Measurements from ENCODE around the gene ARHGEF4. TPM values are rescaled to one million over a fixed set of nuclear protein-coding genes. Genes with fewer than 3 reads are reported as not detected.
"Not testable (repeated sequence)": the region's sequence is repeated elsewhere in the genome, so short reads cannot be mapped to it uniquely, and the experiment has no call there.

ARHGEF4 gene
- polyA plus RNA-seq, 12 donors: 4.9 to 36.1 (median 8.5) TPM; not detected in 1

DNA sequence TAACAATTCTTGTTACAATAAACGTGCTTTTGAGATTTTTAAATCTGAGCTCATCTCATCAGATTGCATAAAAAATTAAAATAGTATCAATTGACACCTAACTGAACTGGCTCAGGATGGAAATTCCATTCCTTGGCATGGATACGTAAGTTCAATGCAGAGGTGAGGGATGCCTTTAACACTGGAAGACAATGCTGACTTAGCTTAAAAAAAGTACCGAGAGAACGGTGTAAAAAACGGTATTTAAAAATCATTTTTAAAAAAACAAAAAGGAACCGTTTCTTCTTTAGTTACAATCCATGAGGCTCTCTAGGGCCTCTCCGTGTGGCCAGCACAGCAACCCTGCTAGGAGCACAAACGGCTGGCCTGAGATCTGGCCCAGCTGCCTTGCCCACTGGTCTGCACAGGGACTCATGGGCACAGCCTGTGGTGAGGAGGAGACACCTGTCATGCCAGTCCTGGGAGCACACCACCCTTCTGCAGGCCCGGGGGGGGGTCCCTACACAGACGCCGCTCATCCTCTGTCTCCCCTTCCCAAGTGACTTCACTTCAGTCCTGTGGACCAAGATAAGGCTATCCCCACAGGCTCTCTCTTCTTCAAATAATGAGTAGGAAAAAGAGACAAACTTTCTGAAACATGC lies 211.3 kb downstream of the ARHGEF4 start:
- no peak for DNase-seq

DNA sequence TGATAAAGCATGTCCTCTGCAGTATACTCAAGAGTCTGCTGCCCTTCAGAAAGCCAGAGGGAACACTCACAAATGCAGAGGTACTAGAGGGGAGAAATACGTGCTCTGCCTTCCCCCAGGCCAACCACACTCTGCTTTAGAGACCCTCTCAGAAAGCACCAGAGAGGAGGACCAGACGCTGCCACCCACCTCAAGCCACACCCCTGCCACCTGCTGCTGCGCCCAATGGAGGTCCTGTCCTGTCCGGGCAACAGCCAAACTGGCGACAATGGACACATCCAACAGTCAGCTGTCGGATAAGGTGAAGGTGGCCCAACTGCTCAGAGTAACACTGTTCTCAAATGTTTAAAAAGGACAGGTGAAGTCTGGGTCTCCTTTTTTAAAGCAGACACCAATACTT lies 211.9 kb downstream of the ARHGEF4 start:
- DNase-seq: no peak

DNA sequence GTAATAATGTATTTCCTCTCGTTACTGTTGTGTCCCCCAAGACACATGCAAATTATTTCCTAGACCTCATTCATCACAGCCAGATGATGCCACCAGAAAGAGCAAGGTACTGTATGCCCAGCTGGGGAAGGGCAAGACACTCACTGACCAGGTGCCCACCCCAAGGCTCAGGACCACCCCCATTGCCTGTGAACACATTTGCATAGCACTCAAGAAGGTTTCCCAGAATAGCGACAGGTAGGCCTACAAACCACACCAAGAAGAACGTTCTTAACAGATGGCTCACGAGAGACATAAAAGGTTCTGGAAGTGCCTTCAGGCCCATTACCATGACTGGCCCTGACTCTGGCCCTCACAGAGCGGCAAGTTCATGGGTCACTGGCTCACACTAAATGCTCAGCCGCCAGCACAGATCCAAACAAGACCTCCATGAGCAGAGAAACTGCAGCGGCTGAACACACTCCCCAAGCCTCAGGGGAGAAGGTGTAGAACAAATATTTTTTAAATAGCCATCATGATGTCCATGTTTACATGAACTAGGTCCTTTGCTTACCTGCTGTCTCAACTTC lies 212.5 kb downstream of the ARHGEF4 start:
- no peak for DNase-seq

DNA sequence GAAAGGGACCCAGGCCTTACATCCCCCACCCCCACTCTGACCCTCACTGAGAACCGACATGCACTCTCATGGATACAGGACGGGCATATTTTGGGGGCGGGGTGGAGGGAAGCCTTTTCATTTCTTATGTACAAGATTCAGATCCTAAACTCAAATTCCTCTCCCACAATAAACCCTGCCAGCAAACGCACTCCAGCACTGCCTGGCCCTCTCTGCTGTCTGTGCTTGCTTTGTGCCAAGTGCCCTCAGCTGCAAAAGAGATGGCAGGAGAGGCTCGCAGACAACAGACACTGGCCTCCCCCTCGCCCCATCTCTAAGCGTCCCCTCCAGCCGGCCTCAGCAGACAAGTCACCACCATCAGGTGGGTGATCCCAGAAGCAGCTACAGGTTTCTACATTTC lies 214.2 kb downstream of the ARHGEF4 start:
- DNase-seq: no peak

DNA sequence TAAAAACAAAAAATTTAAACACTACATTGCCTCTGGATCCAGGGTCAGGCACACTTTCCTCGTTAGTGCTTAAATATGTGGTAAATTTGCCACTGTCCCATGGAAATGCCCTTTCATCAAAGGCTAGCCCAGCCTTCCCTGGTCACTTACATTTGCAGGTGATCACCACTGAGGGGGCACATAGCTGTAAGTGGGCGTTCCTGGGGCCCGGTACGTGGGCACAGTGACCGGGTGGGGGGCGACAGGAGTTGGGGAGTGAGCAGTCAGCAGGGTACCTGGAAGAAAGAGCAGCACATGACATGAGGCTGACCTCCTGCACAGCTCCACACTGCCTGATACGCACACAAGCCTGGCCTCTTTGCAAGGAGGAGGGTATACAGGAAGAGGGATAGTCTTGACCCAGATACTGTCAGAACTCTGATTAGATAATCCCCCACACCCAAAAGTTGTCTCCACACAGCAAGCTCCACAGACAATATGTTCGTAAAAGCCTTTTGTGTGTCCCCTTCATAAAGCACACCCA lies 216.1 kb downstream of the ARHGEF4 start:
- no peak for DNase-seq

DNA sequence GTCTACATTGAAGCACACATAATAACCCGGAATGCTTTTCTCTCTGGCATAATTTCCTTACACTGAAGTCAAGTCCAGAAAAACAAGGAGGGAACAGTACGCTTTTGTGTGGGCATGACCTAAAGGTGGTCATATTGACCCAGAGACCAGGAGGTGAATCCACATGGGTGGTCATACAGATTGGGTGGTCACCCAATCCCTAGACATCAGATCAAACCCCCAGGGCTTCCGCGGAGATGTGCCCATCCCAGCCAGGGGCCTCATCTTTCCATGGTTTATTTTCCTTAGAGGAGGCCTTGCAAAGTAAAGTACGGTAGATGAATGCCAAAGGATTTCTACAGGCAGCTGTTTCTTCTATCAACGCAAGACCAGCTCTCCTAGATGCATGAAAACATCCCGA lies 217.8 kb downstream of the ARHGEF4 start:
- no peak for DNase-seq

DNA sequence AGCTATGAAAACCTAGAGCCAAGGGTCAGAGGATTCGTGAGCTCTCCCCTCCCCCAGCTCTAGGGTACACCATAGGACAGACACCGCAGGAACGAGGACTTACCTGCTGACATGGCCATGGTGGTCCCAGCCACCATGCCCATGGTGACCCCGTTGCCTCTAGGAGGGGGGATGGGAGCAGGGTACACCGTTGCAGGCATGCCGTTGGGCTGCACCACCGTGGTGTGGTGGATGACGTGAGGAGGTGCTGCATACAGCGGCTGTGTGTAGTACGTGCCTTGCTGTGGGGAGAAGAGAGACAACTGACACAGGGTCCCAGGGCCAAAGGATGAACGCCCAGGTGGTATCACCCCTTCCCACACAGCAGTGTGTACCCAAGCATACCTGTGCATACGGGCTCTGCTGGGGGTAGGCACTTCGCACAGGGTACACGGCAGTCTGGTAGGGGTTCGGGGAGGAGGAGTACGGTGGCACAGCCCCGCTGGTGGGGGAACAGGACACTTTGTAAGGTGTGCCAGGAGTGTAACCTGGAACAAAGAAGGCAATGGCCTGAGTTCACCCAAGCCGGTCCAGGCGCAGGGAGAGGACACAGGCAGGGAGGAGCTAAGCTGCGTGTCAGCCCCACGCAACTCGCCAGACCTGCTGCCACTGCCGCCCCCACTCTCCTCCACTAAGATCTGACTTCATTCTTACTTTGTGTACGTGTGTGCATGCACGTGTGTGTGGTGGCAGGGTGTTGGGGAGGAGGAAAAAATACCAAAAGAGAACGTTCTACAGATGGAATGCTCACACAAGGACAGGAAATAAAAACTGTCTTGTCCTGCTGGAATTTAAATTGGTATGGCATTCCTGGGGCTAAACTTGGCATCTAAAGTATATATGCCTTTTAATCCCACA lies 218.7 kb downstream of the ARHGEF4 start:
- no peak for DNase-seq

DNA sequence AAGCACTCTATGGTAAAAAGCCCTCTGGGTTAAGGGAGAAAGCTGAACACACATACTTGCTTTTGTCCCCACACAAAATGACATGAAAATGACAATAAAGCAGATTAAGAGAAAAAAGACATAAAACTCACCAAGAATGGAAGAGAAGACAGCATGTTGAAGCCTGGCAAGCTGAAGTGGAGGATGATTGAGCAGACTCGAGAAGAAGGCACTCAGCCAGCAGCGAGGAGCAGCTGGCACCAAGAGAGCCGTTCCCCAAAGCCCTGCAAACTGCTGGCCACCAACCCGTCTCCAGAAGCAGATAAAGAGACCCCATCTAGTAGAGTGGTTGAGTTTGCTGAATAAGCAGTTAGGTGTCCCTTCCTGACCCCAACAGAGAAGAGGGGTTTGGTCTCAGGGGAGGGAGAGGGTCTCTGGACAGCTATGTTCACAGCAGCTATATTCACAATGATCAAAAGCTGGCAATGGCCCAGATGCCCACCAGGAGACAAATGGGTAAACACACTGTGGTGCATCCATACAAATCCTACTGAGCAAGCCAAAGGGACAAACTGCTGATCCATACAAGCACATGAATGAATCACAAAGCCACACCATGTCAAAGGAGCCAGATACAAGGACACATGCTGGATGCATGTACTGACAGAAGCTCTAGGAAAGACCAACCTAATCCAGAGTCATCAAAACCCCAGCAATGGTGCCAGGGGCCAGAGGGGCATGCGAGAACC lies 219.7 kb downstream of the ARHGEF4 start:
- DNase-seq: no peak

DNA sequence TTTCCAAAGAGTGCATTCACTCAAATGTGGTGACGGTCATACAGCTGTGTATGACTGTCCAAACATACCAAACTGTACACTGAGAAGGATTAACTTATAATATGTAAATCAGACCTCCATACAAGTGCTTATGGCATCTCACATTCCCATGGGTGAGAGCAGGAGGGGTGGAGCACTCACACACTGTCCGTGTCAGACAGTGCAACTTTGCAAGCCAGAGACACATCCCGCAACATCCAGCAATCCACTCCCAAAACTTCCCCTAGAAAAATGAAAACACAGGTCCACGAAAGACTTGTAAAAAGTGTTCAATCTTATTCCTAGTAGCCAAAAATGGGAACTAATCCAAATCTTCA lies 220.2 kb downstream of the ARHGEF4 start:
- no peak for DNase-seq

DNA sequence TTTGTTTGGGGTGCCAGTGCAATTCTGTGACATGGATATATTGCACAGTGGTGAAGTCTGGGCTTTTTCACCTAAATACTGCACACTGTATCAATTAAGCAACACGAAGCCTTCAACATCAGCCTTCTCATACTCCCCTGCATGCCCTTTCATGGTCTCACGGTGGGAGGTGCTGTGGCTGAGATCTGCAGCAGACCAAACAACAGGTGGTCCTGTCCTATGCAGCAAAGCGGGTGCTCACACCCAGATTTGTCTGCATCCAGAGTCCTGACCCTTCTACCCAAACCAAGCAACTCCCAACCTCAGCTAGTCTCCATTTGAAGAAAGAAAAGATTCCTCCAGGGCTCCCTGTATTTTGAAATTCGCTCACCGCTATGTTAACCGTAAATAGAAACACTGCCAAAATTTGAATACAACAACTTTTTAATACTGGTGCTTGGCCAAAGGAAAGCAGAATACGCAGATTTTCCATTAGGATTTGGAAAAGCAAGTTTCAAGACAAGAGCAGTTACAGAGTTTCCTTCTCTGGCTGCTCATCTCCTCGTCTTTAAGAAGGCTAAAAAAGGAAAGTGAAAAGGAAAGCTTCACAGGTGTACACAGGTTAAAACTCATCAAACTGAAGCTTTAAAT lies 221.6 kb downstream of the ARHGEF4 start:
- peak; percentile 67 for DNase-seq

DNA sequence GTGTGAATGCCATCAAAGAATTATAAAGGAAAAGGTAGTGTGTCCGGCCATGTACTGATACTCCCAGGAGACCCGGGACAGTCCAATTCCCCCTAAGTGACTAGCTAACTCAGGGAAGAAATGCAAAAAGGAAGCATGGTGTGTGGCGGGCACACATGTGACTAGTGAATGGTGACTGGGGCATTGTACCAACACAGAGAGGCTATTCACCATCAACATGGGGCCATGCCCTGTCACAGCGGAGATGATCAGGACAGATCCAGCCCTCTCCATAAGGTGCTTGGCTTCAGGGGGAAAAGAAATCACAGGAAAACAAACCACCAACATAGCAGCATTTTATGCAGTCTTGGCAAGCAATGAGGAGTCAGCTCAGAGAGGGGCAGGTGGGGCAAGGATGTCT lies 222.2 kb downstream of the ARHGEF4 start:
- DNase-seq: no peak

DNA sequence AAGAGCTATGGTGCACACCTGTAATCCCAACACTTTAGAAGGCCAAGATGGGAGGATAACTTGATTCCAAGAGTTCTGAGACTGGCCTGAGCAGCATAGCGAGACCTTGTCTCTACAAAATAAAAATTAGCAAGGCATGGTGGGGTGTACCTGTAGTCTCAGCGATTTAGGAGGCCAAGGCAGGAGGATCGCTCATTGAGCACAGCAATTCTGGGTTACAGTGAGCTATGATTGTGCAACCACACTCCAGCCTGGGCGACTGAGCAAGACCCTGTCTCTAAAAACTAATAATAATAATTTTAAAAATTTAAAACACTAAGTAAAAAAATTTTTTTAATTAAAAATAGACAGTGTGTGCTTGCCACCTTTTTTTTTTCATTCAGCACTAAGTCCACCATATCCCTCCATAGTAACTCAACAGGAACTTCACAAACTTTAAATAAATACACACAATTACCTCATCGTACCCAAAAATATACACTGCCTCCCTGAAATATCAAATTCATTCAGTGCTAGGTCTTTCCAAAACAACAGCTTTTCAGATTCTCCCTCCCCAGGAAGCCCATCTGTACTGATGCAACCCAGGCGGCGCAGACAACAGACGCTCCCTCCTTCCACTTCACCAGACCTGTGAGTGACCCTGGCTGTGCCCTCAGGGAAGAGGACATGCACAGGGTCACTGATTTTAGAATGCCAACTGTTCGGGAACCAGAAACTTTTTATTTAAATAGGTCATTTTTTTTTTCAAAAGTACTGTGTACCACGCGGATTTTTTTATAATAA lies 227.0 kb downstream of the ARHGEF4 start:
- no peak for DNase-seq

DNA sequence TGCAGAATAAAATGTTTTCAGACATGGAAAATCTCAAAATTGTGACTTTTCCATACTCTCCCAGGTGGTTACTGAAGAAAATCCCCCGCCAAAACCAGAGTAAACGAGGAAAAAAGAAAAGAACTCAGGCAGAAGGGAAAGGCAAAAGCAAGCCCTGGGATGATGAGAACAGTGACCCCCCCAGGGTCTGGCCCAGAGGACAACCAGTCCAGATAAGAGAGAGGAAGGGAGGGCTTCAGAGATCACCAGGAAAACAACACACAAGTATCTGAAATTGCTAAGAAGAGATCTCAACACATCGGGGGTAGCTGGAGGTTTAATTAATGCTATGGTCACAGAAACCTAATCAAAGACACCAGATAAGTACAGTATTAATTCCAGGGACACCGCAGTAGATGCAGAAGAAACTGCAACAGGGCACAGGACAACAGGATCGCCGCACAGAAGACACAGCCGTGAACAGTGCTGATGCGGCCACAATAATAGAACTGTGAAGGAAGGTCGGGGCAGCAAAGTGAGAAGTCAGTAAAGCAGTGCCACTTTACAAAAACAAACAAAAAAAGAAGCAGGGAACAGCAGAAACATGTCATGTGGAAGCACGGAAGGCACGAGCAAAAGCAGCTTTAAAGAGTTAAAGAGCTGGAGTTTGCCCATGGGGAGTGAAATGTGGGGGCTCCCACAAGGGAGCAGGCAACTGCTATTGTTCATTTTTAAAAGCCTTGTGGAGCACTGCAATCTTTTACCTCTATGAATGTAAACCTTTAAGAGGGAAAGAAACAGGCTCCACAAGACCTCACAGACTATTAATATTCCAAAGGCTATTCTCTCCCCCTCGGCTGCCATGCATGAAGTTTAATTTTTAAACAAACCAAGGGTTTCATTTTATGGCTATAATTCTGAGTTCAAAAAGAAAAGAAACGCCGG lies 228.1 kb downstream of the ARHGEF4 start:
- no peak for DNase-seq

DNA sequence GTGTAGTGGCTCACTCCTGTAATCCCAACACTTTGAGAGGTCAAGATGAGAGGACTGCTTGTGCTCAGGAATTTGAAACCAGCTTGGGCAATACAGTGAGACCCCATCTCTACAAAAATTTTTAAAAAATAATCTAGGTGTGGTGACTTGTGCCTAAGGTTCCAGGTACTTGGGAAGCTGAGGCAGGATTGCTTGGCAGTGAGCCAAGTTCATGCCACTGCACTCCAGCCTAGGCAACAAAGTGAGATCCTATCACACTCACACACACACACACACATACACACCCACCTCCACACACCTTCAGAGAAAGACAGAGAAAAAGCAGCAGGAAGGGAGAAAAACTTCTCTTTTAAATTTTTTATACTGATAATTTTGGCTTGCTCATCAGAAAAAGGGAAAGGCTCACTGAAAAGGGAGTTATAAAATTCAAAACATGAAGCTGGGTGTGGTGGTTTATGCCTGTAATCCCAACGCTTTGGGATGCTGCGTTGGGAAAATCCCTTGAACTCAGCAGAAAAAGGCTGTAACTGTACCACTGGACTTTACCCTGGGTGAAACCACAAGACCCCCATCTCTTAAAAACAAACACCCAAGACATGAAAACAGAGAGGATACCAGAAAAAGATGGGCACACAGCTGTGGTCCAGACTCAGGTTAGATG lies 230.9 kb downstream of the ARHGEF4 start:
- no peak for DNase-seq

DNA sequence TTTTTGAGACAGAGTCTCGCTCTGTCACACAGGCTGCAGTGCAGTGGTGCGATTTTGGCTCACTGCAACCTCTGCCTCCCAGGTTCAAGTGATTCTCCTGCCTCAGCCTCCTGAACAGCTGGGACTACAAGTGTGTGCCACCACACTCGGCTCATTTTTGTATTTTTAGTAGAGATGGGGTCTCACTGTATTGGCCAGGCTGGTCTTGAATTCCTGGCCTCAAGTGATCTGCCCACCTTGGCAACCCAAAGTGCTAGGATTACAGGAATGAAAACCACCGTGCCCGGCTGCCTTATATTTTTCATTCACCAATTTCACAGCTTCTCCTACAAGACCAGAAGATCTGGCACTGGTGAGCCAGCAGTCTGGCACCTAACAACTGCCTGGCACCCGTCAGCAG lies 231.5 kb downstream of the ARHGEF4 start:
- not testable (repeated sequence) for DNase-seq

DNA sequence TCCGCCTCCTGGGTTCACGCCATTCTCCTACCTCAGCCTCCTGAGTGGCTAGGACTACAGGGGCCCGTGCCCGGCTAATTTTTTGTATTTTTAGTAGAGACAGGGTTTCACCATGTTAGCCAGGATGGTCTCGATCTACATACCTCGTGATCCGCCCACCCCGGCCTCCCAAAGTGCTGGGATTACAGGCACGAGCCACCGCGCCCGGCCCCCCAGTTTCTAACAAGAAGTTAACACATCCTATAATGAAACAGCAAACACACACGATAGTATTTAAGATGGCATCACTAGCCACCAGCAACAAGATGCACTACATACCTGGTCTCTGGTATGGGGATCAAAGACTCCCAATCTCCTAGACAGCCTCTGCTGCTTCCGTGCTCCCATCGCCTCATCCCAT lies 238.9 kb downstream of the ARHGEF4 start:
- not testable (repeated sequence) for DNase-seq

DNA sequence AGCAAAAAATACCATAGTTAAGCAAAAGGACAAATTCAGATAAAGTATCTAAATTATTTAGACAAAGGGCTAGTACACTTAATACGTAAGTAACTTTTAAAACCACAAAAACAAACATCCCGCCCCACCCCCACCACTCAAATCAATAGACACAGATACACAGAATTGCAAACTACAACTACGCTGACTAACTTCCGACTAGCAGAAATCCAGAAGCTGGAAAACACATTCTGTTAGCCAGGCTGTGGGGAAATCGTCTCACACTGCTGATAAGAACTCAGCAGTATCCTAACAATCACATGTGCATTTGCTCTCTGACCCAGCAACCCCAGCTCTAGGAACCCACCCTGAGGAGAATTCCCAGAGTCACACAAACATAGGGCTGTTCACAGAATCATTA lies 240.0 kb downstream of the ARHGEF4 start:
- DNase-seq: no peak

DNA sequence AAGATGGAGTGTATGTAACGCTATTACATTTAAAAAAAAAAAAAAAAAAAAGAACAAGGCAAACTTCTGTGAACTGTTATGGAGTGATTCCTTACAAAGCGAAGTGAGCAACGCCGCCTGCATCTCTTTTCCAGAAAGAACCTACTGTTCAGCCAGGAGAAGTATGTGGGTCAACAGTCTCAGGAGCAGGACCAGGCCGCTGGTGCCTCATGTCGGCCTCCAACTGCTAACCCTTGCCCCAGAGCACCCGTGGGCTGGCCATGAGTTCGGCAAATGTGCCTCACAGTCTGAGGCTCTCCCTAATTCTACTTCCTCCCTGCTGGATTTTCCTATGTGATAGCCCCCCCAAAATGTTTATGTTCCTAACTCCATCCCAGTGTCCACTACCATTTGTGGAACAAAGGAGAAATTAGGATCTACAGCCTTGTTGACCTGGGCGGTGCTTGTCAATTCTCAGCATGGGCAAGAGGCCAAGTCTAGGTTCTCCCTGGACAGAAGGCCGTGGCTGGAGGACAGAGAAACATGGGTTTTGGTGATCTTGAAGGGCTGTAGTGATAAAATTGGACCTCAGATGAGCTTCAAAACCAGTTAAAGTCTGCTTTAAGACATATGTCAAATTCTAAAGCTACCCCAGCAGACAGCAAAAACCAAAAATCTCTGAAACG lies 240.6 kb downstream of the ARHGEF4 start:
- no peak for DNase-seq

DNA sequence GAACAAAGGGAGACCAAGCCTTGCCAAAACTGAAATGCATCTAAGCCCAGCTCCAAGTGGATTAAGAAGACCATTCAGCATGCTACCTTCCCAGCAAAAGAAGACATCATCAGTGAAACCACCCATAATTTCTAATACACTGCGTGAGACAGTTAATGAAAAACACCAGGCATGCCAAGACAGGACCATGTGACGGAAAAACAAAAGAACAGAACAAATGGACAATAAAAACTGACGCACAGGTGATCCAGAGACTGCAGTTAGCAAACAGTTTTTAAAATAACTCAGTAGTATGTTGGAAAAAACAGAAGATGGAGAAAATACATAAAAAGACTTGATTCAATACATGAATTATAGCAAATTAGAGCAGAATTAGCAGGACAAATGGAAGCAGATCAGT lies 241.3 kb downstream of the ARHGEF4 start:
- no peak for DNase-seq
